Osteoblast (primary cell): ENCODE results near the gene H2BK1. TPM values are rescaled to one million over a fixed set of nuclear protein-coding genes. Genes with fewer than 3 reads are reported as not detected.

ENCODE experiments used
- DNase-seq: peaks from one replicate; pipeline ENCODE4 v3.0.0; 2011; ENCODE audit warnings: low spot score, mixed read lengths; ENCODE audit not compliant: insufficient read length; ENCODE audit errors: missing footprints
- H2AFZ ChIP-seq: 2 replicates; pipeline ENCODE4 v1.6.0; 2011; ENCODE audit warnings: mild to moderate bottlenecking, low read length
- H3K27ac ChIP-seq: 2 replicates; pipeline ENCODE4 v1.5.1; 2011; ENCODE audit warnings: mild to moderate bottlenecking, low read depth, low read length, moderate library complexity
- H3K27me3 ChIP-seq: 2 replicates; pipeline ENCODE4 v1.6.0; 2012; ENCODE audit warnings: mild to moderate bottlenecking, control low read depth, inconsistent platforms, low read length, moderate library complexity; ENCODE audit not compliant: insufficient read depth
- H3K36me3 ChIP-seq: 2 replicates; pipeline ENCODE4 v1.5.1; 2011; ENCODE audit warnings: mild to moderate bottlenecking, low read length, control low read depth, moderate library complexity; ENCODE audit not compliant: insufficient read depth
- H3K4me1 ChIP-seq: 2 replicates; pipeline ENCODE4 v1.5.1; 2011; ENCODE audit warnings: mild to moderate bottlenecking, low read length, control low read depth, moderate library complexity; ENCODE audit not compliant: insufficient read depth
- H3K4me2 ChIP-seq: 2 replicates; pipeline ENCODE4 v1.6.0; 2011; ENCODE audit warnings: mild to moderate bottlenecking, low read length; ENCODE audit not compliant: insufficient read depth
- H3K4me3 ChIP-seq: fragments of 200-600 bp; sonication (generic); 3 replicates; pipeline ENCODE4 v1.5.1; 2012; ENCODE audit warnings: mild to moderate bottlenecking, low read length, inconsistent platforms; ENCODE audit not compliant: insufficient read depth
- H3K79me2 ChIP-seq: 2 replicates; pipeline ENCODE4 v1.6.0; 2012; ENCODE audit warnings: mild to moderate bottlenecking, low read length, control low read depth, inconsistent platforms; ENCODE audit not compliant: insufficient read depth
- H3K9me3 ChIP-seq: 2 replicates; pipeline ENCODE4 v1.5.1; 2011; ENCODE audit warnings: low read depth, low read length, control low read depth
- H4K20me1 ChIP-seq: 2 replicates; pipeline ENCODE4 v1.6.0; 2012; ENCODE audit warnings: mild to moderate bottlenecking, low read length, control low read depth; ENCODE audit not compliant: insufficient read depth
- total RNA-seq: library from RNA; depleted of rRNA; stranded (reverse); fragments of >200 nt; gene quantifications from 2 replicates; pipeline ENCODE4 v1.2.3, GENCODE V29; 2012
- TF ChIP-seq, protein P1 (sequence below): IDR thresholded peaks from 2 replicates; pipeline ENCODE4 v1.5.1; 2011; ENCODE audit warnings: mild to moderate bottlenecking, low read depth, low read length, moderate library complexity; ENCODE audit errors: extremely low read depth

The H2BK1 gene
- total RNA-seq, 1 donor: not detected

GRCh38 chr7:151245360-151246101 lies 35.2 kb upstream of the H2BK1 start:
- DNase-seq: peak; percentile 99
- Histone ChIP-seq H3K4me3 (peak overlapping the region; percentile 59), H3K27ac (no peak overlapping the region), H4K20me1 (peaks cover 35% of the 10 kb centered on the region), H2AFZ (no peak overlapping the region), H3K27me3 (no peaks in the 10 kb centered on the region), H3K4me1 (peaks cover 41% of the 10 kb centered on the region), H3K9me3 (no peaks in the 10 kb centered on the region), H3K79me2 (peaks cover 14% of the 10 kb centered on the region), H3K4me2 (peak overlapping the region; percentile 67), H3K36me3 (peaks cover 26% of the 10 kb centered on the region)
- TF ChIP-seq, protein P1, sequence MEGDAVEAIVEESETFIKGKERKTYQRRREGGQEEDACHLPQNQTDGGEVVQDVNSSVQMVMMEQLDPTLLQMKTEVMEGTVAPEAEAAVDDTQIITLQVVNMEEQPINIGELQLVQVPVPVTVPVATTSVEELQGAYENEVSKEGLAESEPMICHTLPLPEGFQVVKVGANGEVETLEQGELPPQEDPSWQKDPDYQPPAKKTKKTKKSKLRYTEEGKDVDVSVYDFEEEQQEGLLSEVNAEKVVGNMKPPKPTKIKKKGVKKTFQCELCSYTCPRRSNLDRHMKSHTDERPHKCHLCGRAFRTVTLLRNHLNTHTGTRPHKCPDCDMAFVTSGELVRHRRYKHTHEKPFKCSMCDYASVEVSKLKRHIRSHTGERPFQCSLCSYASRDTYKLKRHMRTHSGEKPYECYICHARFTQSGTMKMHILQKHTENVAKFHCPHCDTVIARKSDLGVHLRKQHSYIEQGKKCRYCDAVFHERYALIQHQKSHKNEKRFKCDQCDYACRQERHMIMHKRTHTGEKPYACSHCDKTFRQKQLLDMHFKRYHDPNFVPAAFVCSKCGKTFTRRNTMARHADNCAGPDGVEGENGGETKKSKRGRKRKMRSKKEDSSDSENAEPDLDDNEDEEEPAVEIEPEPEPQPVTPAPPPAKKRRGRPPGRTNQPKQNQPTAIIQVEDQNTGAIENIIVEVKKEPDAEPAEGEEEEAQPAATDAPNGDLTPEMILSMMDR: peak; percentile 35

- peak; percentile 85 for DNase-seq
- H3K9me3 ChIP-seq: no peaks in the 10 kb centered on the region
- TF ChIP-seq, protein P1: no peak
- no peak overlapping the region for H3K27ac ChIP-seq
- peaks cover 18% of the 10 kb centered on the region for H3K79me2 ChIP-seq
- peak overlapping the region; percentile 59 for H3K4me3 ChIP-seq
- peaks cover 39% of the 10 kb centered on the region for H3K4me1 ChIP-seq
- H3K4me2 ChIP-seq: peak overlapping the region; percentile 67
- H2AFZ ChIP-seq: no peak overlapping the region
- H3K27me3 ChIP-seq: no peaks in the 10 kb centered on the region
- H4K20me1 ChIP-seq: peaks cover 37% of the 10 kb centered on the region
- H3K36me3 ChIP-seq: peaks cover 32% of the 10 kb centered on the region
Observed at GRCh38 chr7:151244841-151245346, 34.6 kb upstream of the H2BK1 start.

- Histone ChIP-seq H3K36me3 (peaks cover 37% of the 10 kb centered on the region), H3K27ac (no peak overlapping the region), H4K20me1 (peaks cover 41% of the 10 kb centered on the region), H3K79me2 (peaks cover 23% of the 10 kb centered on the region), H3K4me2 (peak overlapping the region; percentile 67), H2AFZ (no peak overlapping the region), H3K9me3 (no peaks in the 10 kb centered on the region), H3K4me3 (no peak overlapping the region), H3K27me3 (no peaks in the 10 kb centered on the region), H3K4me1 (peaks cover 35% of the 10 kb centered on the region)
- TF ChIP-seq, protein P1: peak; percentile 96
- DNase-seq: peak; percentile 98
Observed at GRCh38 chr7:151244196-151244840, 34.0 kb upstream of the H2BK1 start.
